DOHH2 (cell line): ENCODE measurements around the gene DACH1.

Source experiments
- H3F3A ChIP-seq: fragments of 200-600 bp; sonication (generic), shearing (Covaris generic); 2 replicates; pipeline ENCODE4 v1.6.0; 2016; ENCODE audit warnings: antibody characterized with exemption, mild to moderate bottlenecking; ENCODE audit not compliant: control insufficient read depth, insufficient read depth
- H3K27ac ChIP-seq: fragments of 200-600 bp; sonication (generic); 2 replicates; pipeline ENCODE4 v1.5.1; 2014; ENCODE audit warnings: low read depth, mild to moderate bottlenecking, low read length, moderate library complexity
- H3K27me3 ChIP-seq: fragments of 200-600 bp; sonication (generic); 2 replicates; pipeline ENCODE4 v1.6.1; 2014; ENCODE audit warnings: mild to moderate bottlenecking, low read length, mixed read lengths; ENCODE audit not compliant: control insufficient read depth
- H3K36me3 ChIP-seq: fragments of 200-600 bp; sonication (generic); 2 replicates; pipeline ENCODE4 v1.6.1; 2014; ENCODE audit warnings: mild to moderate bottlenecking, low read length, moderate library complexity, mixed read lengths; ENCODE audit not compliant: control insufficient read depth
- H3K4me1 ChIP-seq: fragments of 200-600 bp; sonication (generic); 2 replicates; pipeline ENCODE4 v1.6.1; 2014; ENCODE audit warnings: mild to moderate bottlenecking, low read length, mixed read lengths; ENCODE audit not compliant: control insufficient read depth
- H3K4me2 ChIP-seq: fragments of 200-600 bp; sonication (generic); 2 replicates; pipeline ENCODE4 v1.6.0; 2014; ENCODE audit warnings: mild to moderate bottlenecking, low read length, moderate library complexity
- H3K4me3 ChIP-seq: fragments of 200-600 bp; sonication (generic); 2 replicates; pipeline ENCODE4 v1.5.1; 2014; ENCODE audit warnings: mild to moderate bottlenecking, low read length, mixed read lengths
- H3K79me2 ChIP-seq: fragments of 200-600 bp; sonication (generic); 2 replicates; pipeline ENCODE4 v1.6.1; 2014; ENCODE audit warnings: mild to moderate bottlenecking, low read length, mixed read lengths; ENCODE audit not compliant: control insufficient read depth
- H3K9me2 ChIP-seq: fragments of 200-600 bp; sonication (generic); replicated peaks from 2 replicates; pipeline ENCODE4 v1.6.1; 2014; ENCODE audit warnings: mild to moderate bottlenecking, low read length, mixed read lengths; ENCODE audit not compliant: control insufficient read depth
- H3K9me3 ChIP-seq: fragments of 200-600 bp; sonication (generic); 2 replicates; pipeline ENCODE4 v1.6.1; 2014; ENCODE audit warnings: antibody characterized with exemption, low read length, mixed read lengths; ENCODE audit not compliant: control insufficient read depth, insufficient read depth
- H4K20me1 ChIP-seq: fragments of 200-600 bp; sonication (generic); 2 replicates; pipeline ENCODE4 v1.6.0; 2014; ENCODE audit warnings: low read depth, mild to moderate bottlenecking, antibody characterized with exemption, low read length, moderate library complexity; ENCODE audit not compliant: control insufficient read depth, insufficient read depth
- EZH2phosphoT487 ChIP-seq: fragments of 200-600 bp; sonication (generic); IDR thresholded peaks from 2 replicates; pipeline ENCODE4 v1.6.1; 2017; ENCODE audit warnings: borderline replicate concordance, mild to moderate bottlenecking, antibody characterized with exemption, low read length, moderate library complexity, mixed read lengths
- TF ChIP-seq, protein P1 (sequence below): fragments of 200-600 bp; sonication (generic); IDR thresholded peaks from one replicate; pipeline ENCODE4 v1.5.1; 2014; ENCODE audit warnings: antibody characterized with exemption, mild to moderate bottlenecking, low read depth, low read length; ENCODE audit not compliant: poor library complexity, severe bottlenecking

The DACH1 gene

DNA sequence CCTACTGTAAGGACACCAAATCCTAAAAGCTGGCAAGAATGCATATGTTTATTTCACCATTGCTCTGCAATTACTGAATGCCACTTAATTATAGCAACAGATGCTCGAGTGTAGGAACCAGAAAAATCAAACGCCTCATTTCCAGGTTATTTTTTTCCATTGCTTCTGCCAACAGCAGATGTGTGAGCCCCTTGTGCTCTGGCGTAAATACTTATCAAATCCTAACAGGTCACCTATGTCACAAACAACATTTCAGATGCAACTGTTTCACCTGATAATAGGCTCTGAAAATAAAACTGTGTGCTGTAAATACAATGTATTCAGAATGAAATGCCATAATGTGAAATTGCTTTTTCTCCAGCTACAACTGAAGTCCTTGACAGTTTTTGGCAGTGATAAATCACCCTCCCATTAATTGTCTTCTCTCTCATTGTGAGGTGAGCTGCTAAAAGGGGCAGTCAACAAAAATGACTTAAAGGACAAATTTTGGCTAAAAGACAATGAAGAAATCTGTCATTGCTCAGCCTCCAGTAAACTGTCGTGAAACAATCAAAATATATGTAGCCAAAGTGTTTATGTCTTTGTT lies 344.0 kb downstream of the DACH1 start:
- no peaks in the 10 kb centered on the region for H3K4me1 ChIP-seq
- no peak overlapping the region for H3K4me2 ChIP-seq
- no peaks in the 10 kb centered on the region for H3K36me3 ChIP-seq
- no peaks in the 10 kb centered on the region for H3K9me3 ChIP-seq
- no peak overlapping the region for H3K4me3 ChIP-seq
- H3K27ac ChIP-seq: no peak overlapping the region
- TF ChIP-seq EZH2phosphoT487: no peak
- TF ChIP-seq, protein P1, sequence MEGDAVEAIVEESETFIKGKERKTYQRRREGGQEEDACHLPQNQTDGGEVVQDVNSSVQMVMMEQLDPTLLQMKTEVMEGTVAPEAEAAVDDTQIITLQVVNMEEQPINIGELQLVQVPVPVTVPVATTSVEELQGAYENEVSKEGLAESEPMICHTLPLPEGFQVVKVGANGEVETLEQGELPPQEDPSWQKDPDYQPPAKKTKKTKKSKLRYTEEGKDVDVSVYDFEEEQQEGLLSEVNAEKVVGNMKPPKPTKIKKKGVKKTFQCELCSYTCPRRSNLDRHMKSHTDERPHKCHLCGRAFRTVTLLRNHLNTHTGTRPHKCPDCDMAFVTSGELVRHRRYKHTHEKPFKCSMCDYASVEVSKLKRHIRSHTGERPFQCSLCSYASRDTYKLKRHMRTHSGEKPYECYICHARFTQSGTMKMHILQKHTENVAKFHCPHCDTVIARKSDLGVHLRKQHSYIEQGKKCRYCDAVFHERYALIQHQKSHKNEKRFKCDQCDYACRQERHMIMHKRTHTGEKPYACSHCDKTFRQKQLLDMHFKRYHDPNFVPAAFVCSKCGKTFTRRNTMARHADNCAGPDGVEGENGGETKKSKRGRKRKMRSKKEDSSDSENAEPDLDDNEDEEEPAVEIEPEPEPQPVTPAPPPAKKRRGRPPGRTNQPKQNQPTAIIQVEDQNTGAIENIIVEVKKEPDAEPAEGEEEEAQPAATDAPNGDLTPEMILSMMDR: no peak
- H3F3A ChIP-seq: no peaks in the 10 kb centered on the region
- H3K79me2 ChIP-seq: no peaks in the 10 kb centered on the region
- H4K20me1 ChIP-seq: no peaks in the 10 kb centered on the region
- H3K9me2 ChIP-seq: no peaks in the 10 kb centered on the region
- H3K27me3 ChIP-seq: no peaks in the 10 kb centered on the region

DNA sequence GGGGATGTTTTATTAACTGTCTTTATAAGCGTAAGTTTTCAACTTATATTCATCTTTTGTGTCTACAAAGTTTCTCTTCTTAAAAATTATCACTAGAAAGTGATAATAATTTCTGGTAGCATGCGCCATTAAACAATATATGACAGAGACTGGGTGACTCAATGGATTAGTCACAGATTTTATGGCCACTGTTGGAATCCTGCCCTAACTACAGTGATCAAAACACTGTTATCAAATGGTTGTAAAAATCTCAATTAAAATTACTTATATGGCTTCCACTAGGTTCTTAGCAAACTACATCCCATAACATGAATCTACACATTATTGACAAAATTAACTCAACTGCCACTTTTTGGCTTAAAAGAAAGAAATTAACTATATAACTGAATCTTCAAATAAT lies 350.0 kb downstream of the DACH1 start:
- Histone ChIP-seq H3F3A (no peaks in the 10 kb centered on the region), H3K4me3 (no peak overlapping the region), H3K79me2 (no peaks in the 10 kb centered on the region), H3K9me2 (no peaks in the 10 kb centered on the region), H3K4me1 (no peaks in the 10 kb centered on the region), H4K20me1 (no peaks in the 10 kb centered on the region), H3K27ac (no peak overlapping the region), H3K4me2 (no peak overlapping the region), H3K9me3 (no peaks in the 10 kb centered on the region), H3K36me3 (no peaks in the 10 kb centered on the region), H3K27me3 (no peaks in the 10 kb centered on the region)
- TF ChIP-seq, protein P1: no peak
- no peak for TF ChIP-seq EZH2phosphoT487

DNA sequence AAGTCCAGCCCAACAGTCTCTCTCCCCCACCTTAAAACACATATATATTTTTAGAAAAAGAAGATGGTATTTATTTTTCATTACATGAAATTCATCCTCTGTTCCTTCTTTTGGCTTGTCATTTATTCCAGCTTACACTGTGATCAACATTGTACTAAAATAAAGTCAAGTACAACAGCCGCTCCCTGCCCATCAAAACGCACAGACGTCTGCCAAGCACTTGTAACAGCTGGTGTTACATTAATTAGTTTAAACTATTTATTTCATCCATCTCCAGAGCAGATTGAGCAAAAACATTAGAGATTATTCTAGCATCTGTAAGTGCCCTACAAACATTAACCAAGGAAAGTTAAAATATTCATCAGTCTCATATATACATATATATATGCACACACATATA lies 350.5 kb downstream of the DACH1 start:
- Histone ChIP-seq H3K36me3 (no peaks in the 10 kb centered on the region), H3K27ac (no peak overlapping the region), H4K20me1 (no peaks in the 10 kb centered on the region), H3K9me2 (no peaks in the 10 kb centered on the region), H3K4me2 (no peak overlapping the region), H3K9me3 (no peaks in the 10 kb centered on the region), H3K4me3 (no peak overlapping the region), H3K4me1 (no peaks in the 10 kb centered on the region), H3F3A (no peaks in the 10 kb centered on the region), H3K79me2 (no peaks in the 10 kb centered on the region), H3K27me3 (no peaks in the 10 kb centered on the region)
- no peak for TF ChIP-seq EZH2phosphoT487

DNA sequence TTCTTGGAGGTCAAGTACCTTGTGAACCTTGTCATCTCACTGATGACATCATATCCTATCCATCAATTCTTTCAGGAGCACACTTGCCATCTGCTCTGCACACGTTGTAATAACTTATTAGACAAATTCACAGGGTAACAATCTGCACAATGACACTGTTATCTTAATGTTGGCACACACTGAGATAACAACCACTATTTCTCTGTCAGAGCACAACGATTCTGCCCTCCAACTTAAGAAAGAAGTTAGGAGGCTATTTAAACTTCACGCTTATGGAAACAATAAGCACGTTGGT lies 351.3 kb downstream of the DACH1 start:
- no peaks in the 10 kb centered on the region for H3K36me3 ChIP-seq
- H3F3A ChIP-seq: no peaks in the 10 kb centered on the region
- H3K27ac ChIP-seq: no peak overlapping the region
- no peak overlapping the region for H3K4me3 ChIP-seq
- no peaks in the 10 kb centered on the region for H3K9me3 ChIP-seq
- H3K4me2 ChIP-seq: no peak overlapping the region
- H3K9me2 ChIP-seq: no peaks in the 10 kb centered on the region
- H4K20me1 ChIP-seq: no peaks in the 10 kb centered on the region
- no peaks in the 10 kb centered on the region for H3K79me2 ChIP-seq
- no peaks in the 10 kb centered on the region for H3K27me3 ChIP-seq
- no peak for TF ChIP-seq EZH2phosphoT487
- TF ChIP-seq, protein P1: no peak
- no peaks in the 10 kb centered on the region for H3K4me1 ChIP-seq
